NCI-H1105 treated with DMSO at 0.1 percent for 48 hours (cell line): ENCODE data around the gene OR14A16.

Experiments
- DNase-seq: peaks from one replicate; lab custom pipeline; 2025; lab: John Stamatoyannopoulos, UW

Gene OR14A16, protein sequence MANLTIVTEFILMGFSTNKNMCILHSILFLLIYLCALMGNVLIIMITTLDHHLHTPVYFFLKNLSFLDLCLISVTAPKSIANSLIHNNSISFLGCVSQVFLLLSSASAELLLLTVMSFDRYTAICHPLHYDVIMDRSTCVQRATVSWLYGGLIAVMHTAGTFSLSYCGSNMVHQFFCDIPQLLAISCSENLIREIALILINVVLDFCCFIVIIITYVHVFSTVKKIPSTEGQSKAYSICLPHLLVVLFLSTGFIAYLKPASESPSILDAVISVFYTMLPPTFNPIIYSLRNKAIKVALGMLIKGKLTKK

DNA sequence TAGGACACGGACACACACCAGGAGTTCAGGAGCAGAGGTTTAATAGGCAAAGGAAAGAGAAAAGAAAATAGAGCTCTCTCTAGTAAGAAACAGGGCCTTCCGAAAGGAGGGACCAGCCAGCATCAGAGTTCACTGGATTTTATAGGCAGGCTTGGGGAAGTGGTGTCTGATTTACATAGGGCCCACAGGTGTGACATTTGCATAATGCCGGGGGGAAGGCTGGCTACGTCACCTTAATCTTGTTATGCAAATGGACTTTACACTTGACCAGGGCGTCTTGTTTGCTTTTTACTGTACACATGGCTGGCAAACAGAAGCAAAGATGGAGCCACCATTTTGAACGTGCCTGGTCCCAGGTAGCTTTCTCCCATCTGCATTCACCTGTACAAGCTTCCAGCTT lies at the start of gene OR14A16:
Gene OR14A16 (minus strand): TSS at position 97 of the 400 bp plus-strand sequence. CDS start 8,390 bp downstream, outside the sequence.
- no peak for DNase-seq

DNA sequence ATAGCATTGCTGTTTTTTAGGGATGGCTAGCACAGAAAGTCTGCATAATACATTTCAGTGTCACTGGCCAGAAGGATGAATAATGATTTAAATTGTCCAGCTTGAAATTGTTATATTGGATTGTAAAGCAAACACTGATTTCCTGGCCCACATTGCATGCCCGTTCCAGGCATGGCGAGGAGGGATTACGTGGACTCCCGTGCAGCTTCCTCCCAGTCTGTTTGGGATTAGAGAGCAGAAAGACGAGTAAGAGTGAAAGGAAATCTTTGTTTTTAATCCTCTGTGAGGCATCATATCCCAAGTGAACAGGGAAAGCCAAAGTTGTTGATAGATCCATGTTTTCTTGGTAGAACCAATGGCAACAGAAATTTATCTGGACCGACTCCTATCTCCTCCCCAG lies 41.5 kb upstream of the OR14A16 start:
- DNase-seq: no peak

DNA sequence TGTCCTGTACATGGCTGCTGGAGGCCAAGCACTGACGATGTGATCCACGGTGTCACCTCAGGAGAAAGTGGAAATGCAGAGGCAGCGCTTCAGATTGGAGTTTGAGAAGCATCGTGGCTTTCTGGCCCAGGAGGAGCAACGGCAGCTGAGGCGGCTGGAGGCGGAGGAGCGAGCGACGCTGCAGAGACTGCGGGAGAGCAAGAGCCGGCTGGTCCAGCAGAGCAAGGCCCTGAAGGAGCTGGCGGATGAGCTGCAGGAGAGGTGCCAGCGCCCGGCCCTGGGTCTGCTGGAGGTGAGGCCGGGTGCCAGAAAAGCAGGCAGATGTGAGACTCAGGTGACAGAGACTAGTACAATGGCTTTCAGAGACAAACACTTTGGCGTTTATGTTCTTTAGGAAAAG lies 40.7 kb upstream of the OR14A16 start:
- DNase-seq: no peak

DNA sequence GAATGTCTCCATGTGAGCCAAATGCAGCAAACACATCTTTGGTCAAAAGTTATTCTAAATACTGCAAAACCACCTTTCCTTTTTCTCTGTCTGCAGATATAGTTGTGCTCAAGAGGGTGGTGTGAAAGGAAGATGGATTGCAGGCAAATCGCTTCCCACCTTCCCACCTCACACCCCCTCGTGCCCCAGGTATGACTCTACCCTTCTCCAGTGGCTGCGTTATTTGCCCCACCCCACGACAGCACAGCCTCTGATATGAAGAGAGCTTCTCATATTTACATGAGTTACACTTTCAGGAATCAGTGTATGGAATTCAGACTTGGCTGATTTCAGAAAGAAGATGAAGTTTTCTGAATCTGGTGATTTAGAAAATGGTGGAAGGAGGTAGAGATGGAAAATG lies 38.8 kb upstream of the OR14A16 start:
- no peak for DNase-seq

DNA sequence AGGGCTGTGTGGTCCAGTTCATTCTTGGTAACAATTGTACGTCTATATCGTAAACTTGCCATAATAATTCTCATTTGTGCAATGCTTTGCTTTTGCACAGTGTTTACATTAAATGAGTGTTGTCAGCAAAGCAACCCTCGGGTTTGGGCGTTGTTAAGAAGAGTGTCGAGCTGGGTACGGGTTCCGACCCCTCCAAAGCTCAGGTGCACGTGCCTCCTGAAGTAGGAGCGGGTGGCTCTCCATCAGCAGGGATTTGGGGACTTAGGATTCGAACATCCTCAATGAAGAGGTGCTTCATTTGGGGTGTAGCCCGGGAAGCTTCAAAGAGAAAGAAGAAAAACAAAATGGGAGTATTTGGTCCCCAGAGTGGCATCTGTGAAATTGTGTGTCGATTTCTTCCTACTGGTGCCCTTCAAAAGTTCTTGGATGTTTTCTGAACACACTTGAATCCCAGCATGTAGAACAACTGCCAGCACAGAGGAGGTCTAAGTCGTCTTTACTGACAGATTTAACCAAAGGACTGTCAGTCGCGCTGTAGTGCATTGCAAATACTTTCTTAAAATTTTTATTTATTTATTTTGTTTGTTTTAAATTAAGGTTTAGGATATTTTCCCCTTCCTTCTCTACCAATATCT lies 34.2 kb upstream of the OR14A16 start:
- DNase-seq: no peak

DNA sequence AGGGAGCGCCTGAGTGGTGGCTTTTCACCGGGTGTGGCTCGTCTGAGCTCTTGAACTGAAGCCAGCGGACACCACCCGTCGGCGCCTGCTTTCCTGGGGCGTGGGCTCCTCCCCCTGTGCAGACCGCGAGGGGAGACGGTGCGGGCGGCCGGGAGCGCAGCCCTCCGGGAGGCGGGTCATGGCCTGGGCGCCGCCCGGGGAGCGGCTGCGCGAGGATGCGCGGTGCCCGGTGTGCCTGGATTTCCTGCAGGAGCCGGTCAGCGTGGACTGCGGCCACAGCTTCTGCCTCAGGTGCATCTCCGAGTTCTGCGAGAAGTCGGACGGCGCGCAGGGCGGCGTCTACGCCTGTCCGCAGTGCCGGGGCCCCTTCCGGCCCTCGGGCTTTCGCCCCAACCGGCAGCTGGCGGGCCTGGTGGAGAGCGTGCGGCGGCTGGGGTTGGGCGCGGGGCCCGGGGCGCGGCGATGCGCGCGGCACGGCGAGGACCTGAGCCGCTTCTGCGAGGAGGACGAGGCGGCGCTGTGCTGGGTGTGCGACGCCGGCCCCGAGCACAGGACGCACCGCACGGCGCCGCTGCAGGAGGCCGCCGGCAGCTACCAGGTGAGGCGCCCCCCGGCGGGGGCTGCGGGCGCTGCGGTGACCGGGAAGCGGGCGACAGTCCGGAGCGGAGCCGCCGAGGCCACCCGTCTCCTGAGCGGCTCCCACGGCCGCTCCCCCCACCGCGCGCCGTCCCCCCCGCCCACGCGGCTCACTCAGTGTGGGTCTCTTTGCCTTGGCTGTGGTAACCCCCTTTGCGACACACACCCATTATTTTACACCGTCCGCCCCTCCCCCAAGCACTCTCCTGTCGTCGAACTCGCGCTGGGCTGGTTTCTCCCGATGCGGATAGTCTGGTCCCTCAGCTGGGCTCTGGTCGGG lies 33.4 kb upstream of the OR14A16 start, which contains the start of gene TRIM58:
Gene TRIM58 (plus strand): TSS at position 119 of the 916 bp plus-strand sequence. CDS start 60 bp downstream, at position 179.
- no peak for DNase-seq

DNA sequence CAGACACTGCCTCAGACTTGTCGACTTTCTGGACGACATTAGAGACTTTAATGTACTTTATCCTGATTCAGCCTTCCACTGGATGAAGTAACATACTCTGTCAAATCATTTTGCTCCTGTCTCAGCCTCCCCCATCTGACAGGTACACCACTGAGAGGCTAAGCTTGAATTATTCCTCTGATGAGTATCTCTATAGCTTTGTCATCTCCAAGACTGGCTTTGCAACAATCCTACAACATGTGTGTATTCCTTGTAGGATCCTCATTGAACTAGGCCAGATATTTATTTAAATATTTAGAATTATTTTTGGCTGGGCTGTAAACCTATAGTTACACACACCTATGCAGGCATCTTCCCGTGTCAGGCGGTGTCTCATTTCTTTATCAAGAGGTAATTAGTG lies 32.0 kb upstream of the OR14A16 start:
- DNase-seq: no peak

DNA sequence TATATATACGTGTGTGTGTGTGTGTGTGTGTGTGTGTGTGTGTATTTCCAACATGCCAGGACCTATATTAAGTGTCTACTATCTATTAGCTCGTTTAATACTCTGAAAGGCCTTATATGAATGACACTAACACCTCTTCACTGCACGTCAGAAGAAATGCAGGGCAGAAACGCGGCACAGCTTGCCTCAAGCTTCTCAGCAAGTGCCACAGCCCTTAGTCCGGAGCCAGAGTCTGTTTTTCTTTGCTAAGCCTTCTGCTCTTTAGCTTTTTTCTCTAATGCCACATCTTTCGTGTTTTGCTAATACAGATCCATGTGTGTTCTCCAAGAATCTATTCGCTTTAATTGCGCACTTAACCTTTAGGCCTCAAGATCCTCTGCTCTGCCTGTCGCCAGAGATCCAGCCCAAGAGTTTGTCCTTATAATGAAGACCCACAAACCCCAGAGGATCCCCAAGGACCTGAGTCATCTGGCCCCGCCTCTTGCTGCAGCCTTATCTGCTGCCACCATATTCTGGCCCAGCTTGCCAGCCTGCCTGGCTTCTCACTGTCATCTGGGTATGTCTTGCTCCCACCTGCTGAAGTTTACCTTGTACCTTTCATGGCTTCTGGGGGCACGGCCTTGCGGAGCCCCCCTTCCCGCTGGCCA lies 31.1 kb upstream of the OR14A16 start:
- no peak for DNase-seq

DNA sequence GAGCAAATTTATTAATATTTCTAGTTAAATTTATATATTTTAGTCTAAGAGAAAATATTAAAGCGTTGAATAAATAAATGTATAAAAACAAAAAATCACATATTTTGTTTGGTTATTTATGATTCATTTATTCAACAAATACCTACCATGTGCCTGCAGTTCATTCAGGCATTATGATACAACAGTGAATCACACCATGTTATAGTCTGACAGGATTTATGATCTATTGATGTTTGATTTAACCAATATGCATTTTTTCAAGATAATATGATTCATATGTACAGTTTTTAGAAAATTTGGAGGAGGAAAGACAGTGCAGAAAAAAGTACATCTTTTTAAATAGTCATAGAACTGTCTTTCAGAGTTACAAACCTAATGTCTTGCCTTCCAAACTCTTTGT lies 25.7 kb upstream of the OR14A16 start:
- DNase-seq: no peak

DNA sequence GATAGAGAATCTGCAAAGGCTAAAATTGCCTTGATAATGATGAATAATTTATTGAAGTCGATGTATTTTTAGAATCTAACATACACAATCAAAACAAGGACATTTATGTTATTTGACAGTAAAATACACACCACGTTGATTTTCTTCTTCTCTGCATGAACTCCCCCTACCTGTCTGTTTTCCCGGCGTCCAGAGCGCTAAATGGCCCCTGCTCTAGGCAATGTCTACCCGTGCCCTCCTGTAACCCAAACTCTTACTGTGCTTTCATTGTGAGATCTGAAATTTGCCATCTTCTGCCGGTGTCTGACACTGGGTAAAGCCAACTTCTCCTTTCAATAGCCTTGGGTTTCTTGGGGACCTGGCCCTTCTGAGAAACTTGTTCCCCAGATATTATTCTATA lies 24.4 kb upstream of the OR14A16 start:
- no peak for DNase-seq

DNA sequence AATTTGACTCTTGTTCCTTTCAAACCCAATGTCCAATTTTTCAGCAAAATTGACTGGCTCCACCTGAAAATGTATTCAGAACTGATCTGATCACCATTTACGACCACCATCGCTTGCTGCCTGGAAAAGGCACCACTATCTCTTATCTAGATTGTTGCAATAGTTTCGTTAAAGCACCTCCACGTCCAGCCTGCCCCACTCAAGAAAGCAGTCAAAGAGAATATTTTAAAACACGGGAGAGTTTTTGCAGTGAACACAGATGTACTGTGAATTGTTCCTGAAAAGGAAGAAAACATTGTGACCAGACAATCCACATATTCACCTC lies 21.7 kb upstream of the OR14A16 start:
- no peak for DNase-seq

DNA sequence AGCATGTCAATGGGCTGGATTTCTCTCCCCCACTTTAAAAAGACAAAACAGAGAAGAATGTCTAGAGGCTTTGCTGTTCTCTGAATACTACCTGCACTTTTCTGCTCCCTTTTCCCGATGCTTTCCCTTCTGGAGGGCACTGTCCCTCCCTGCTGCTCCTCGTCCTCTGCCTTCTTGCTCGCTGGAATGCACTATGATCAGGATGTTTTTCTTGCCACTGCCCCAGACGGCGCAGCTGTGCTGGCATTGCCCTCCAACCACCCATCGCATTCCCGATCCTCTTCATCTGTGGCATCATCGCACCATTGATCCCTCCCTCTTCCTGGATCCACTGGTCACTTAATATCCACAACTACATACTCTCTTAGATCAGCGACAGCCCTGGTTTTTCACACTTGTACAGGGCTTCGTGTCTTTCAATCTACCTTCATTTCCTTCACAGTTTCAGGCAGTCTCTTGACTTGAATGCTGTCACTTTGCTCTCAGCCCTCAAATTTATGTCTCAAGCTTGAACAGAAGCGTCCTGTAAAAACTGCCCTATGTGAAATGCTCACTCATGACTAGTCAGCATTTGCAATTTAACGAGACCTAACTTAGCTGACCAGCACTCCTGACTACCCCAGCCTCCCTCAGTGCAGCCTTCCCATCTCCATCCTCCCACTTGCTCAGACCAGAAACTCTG lies 21.2 kb upstream of the OR14A16 start:
- DNase-seq: no peak

DNA sequence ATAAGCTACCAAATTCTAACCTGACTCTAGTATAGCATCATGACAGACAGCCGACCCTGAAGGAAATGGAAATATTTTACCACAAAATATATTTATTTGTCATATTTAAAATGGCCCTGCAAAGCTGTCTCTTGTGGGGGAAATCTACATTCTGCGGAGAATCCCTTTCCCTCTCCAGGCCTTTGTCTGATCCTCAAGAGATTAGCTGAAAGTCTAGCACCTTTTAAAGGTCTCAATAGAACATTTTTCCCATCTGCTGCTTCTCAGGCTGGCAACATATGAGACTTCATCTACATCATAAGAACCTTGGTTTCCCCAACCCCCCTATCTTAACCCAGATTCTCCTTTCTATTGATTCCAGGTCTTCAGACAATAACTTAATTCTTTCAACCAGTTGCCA lies 19.5 kb upstream of the OR14A16 start:
- DNase-seq: no peak

DNA sequence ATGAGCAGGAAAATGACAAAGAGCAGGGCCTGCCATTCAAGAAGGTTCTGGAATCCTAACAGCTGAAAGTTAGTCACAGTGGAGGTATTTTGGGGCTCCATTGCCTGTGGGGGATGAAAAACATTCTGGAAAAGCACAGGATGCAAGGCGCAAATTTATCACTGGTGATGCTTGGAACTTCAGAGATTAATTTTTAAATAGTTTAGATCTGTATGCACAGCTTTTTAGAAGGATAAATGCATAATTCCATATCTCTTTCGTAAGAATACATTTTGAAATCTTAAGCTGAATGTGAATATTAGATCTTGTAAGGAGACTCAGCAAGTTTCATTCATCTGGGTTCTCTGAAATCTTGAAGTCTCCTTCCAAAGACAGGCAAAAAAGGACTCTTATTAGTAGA lies 17.9 kb upstream of the OR14A16 start, which contains the start of gene OR11L1:
Gene OR11L1 (minus strand): TSS at position 101 of the 400 bp plus-strand sequence. CDS start 0 bp downstream, at position 101.
- no peak for DNase-seq

DNA sequence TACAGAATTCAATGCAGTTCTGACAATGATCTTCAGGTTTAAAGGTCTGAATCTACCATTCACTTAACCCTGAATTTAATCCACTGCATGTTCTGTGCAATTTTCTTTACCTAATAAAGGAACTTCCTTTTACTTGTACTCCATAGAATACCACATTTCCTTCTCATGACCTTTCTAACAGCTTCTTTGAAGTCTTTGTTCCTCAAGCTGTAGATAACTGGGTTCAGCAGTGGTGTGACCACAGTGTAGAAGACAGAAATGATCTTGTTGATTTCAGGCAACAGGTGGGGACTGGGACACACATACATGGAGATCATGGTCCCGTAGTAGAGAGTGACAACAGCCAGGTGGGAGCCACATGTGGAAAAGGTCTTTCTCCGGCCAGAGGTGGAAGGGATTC lies 16.9 kb upstream of the OR14A16 start:
- no peak for DNase-seq

DNA sequence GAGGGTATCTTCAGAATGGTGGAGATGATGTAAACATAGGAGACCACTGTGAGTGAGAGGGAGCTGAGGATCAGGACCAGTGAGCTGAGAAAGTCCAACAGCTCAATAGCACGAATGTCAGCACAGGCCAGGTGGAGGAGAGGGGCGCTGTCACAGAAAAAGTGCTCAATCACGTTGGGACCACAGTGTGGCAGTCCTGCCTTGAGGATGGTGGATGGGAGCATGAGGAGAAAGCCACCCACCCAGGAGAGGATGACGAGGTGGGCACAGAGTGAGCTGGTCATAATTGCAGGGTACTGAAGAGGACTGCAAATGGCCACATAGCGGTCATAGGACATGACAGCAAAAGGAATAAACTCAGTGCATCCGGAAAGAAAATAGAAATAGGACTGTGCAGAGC lies 9.7 kb upstream of the OR14A16 start:
- no peak for DNase-seq

DNA sequence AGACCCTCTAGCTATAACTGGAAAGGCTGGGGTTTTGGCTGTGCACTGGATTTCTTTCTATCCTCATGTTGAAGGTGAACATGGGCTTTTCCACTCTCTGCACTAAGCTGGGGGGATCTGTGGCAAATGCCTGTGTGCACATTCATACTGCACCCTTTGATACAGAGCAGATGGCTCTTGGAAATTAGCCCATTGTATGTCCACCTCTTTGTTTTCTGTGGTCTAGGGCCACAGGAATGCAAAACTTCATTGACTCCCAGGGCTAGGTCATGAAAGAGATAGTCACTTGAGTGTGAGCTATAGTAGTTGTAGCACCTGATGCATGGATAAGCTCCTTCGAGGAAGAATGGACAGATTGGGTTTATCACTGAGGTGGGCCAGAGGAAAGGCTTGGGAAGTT lies 5.7 kb upstream of the OR14A16 start:
- no peak for DNase-seq

DNA sequence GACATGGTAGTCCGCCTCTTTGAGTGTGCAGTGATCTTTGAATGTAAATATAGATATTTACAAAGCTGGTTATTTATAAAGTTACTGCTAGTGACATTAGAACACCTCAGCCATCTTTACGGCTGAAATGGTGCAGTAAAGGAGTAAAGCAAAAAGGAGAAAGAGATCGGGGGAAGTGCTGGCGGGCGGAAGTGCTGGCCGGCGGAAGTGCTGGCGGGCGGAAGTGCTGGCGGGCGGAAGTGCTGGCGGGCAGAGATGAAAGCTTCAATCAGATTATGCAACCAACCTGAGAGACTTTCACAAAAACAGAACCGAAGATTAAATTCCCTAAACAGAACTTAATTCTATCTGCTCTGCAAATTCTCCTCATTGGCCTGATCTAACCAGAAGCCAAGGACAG lies 1.4 kb upstream of the OR14A16 start:
- no peak for DNase-seq

DNA sequence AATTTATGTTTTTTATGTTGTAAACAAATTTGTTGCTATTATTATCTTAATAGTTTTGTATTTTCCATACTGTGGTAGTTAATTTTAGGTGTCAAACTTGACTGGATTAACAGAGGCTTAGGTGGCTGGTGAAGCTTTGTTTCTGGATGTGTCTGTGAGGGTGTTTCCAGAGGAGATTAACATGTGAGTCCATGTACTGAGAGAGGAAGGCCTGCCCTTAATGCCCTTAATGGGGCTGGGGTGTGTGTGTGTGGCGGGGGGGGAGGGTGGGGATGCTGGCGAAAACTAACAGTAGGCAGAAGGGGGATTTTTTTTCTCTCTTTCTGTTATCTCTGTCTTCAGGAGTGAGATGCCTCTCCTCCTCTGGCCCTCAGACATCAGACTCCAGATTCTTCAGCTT lies 1.9 kb downstream of the OR14A16 start:
- no peak for DNase-seq

DNA sequence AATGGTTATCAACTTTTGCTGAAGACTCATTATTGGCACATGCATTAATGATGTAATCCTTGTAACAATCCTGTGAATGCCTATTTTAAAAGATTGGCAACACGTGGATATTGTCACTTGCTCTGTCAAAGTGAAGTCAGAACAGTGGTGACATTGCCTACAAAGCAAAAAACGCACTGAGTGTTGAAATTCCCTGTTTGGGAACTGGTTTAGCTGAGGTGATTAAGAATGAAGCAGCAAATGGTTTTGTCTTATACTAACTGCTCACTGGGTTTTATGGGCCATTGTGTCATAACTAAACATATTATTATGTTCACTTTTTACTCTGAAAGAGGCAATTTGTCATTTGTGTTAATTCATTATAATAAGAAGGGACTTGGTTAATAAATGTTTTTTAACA lies 11.3 kb downstream of the OR14A16 start:
- DNase-seq: no peak

DNA sequence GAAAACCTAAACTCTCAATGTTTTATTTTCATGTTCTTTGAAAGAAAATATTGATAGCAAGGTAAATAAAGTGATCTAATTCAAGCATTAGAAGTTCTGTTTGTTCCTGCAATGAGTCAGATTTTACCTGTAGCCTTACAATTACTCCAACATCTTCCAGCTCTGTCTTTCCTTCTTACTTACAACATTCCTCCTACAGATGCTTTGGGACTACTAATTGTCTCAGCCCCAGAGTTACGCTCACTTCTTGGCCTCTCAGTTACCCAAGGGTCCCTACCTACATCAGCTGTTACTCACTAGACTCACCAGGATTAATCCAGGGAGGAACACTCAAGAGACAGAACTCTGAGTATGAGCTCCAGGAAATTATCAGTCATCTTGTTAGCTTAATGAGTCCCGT lies 26.4 kb downstream of the OR14A16 start:
- no peak for DNase-seq

DNA sequence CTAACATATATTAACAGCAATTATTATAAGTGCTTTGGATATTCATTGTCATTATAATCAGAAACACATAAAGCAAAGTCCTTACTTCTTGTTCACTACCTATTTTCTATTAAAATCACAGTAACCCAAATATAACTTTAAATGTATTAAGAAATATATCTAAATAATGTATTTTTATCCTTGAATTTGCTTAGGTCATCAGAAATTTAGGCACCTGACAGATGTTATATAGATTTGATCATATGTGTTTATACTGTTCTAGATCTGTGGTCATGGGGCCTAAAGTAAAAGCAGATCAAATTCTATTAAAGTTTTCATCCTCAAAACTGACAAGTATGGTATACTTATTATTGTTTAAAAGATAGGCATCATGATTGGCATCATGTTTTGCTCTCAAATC lies 54.3 kb downstream of the OR14A16 start:
- DNase-seq: no peak
